GM12865 (cell line): ENCODE measurements around the gene HPSE2.

Experiments
- DNase-seq: peaks from one replicate; pipeline ENCODE4 v3.0.0; 2010; ENCODE audit warnings: low read depth
- H3K4me3 ChIP-seq: 2 replicates; pipeline ENCODE4 v1.5.1; 2011; ENCODE audit warnings: mild to moderate bottlenecking, low read depth, low read length, control low read depth
- CTCF ChIP-seq: IDR thresholded peaks from 2 replicates; pipeline ENCODE4 v1.5.1; 2011; ENCODE audit warnings: low read length, control low read depth, low read depth, inconsistent platforms; ENCODE audit not compliant: insufficient read depth; ENCODE audit errors: missing control alignments

The HPSE2 gene

GRCh38 chr10:98589691-98590090, 646.0 kb downstream of the HPSE2 start:
- no peak overlapping the region for H3K4me3 ChIP-seq
- TF ChIP-seq CTCF, result no peak
- DNase-seq, result no peak

- no peak overlapping the region for H3K4me3 ChIP-seq
- TF ChIP-seq CTCF, result no peak
- DNase-seq, result no peak
Observed at GRCh38 chr10:98589007-98589406, 646.6 kb downstream of the HPSE2 start.

GRCh38 chr10:98587156-98587837, 648.4 kb downstream of the HPSE2 start:
- TF ChIP-seq CTCF, result no peak
- no peak overlapping the region for H3K4me3 ChIP-seq
- DNase-seq, result peak; percentile 37

- no peak for TF ChIP-seq CTCF
- H3K4me3 ChIP-seq, result no peak overlapping the region
- no peak for DNase-seq
Observed at GRCh38 chr10:98586096-98586495, 649.6 kb downstream of the HPSE2 start.

- TF ChIP-seq CTCF, result no peak
- no peak for DNase-seq
- H3K4me3 ChIP-seq, result no peak overlapping the region
Observed at GRCh38 chr10:98582363-98582762, 653.3 kb downstream of the HPSE2 start.

GRCh38 chr10:98577578-98577977, 658.1 kb downstream of the HPSE2 start:
- DNase-seq, result no peak
- no peak overlapping the region for H3K4me3 ChIP-seq
- no peak for TF ChIP-seq CTCF

GRCh38 chr10:98577168-98577567, 658.5 kb downstream of the HPSE2 start:
- H3K4me3 ChIP-seq, result no peak overlapping the region
- no peak for TF ChIP-seq CTCF
- DNase-seq, result no peak
